ENCODE data around the gene C19orf25.

The C19orf25 gene

DNA sequence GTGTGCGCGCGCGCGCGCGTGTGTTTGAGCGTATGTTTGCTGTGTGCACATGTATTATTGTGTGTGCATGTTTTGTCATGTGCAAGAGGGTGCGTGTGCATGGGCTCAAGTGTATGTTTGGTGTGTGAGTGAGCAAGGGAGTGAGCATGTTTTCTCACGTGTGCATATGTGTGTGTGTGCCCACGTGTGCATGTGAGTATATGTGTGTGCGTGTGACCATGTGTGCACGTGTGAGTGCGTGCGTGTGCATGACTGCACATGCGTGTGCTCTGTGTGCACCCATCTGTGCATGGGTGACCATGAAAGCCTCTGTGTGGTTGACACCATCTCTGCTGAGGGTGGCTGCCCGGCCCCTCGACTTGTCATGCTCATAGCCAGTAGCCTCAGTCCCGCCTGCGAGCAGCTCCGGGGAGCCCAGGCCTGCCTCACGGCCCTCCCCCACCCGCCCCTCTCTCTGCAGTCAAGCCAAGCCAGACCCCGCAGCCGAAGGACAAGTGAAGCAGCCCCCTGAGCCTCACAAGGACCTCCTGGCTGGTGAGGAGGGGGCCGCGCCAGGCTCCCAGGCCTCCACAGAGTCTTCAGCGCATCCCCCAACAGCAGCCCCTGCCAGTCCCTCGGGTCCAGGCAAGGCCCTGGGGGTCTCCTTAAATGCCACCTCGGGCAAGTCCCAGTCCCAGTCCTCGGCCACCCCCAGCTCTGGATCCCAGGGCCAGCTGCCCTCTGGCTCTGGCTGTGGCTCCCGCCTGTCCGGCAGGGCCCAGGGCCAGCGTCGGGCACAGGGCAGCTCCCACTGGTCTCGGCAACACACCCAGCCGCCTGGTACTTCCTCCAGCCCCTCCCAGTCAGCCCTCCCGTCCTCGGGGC lies 17.9 kb upstream of the C19orf25 start:
- DNase-seq (ENCODE audit: low read depth) = no peak

DNA sequence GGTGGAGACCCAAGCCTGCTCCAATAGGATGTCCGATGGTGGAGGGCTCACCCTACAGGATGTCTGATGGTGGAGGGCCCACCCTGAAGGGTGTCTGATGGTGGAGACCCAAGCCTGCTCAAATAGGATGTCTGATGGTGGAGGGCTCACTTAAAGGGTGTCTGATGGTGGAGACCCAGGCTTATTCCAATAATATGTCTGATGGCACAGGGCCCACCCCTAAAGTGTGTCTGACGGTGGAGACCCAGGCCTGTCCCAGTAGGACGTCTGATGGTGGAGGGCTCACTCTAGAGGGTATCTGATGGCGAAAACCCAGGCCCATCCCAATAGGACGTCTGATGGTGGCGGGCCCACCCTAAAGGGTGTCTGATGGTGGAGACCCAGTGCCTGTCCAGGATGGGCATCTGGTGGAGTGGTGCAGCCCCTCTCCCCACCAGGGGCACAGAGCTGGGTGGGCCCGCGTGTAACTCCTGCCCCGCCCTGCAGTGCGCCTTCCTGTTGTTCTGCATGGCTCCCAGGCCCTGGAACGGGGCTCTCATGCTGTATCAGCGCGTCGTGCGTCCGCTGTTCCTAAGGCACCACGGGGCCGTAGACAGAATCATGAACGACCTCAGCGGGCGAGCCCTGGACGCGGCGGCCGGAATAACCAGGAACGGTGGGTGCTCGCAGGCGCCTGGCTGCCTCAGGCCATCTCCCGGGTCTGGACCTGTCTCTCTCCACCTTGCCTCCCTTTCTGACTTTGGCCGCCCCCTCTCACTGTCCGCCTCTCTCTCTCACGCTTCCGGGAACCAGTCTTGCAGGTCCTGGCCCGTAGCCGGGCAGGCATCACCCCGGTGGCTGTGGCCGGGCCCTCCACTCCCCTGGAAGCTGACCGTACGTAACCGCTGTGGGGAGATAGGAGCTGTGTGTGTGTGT lies 17.0 kb upstream of the C19orf25 start:
- no peak for DNase-seq (ENCODE audit: low read depth)

GRCh38 chr19:1495051-1495798 lies 16.2 kb upstream of the C19orf25 start:
- DNase-seq (ENCODE audit: low read depth) = no peak

- no peak for DNase-seq (ENCODE audit: low read depth)
These were observed 15.2 kb upstream of the C19orf25 start for GRCh38 chr19:1494115-1494815.

GRCh38 chr19:1492474-1493006 lies 13.5 kb upstream of the C19orf25 start:
- no peak for DNase-seq (ENCODE audit: low read depth)

- no peak for DNase-seq (ENCODE audit: low read depth)
These were observed 12.8 kb upstream of the C19orf25 start for GRCh38 chr19:1491849-1492170.

DNA sequence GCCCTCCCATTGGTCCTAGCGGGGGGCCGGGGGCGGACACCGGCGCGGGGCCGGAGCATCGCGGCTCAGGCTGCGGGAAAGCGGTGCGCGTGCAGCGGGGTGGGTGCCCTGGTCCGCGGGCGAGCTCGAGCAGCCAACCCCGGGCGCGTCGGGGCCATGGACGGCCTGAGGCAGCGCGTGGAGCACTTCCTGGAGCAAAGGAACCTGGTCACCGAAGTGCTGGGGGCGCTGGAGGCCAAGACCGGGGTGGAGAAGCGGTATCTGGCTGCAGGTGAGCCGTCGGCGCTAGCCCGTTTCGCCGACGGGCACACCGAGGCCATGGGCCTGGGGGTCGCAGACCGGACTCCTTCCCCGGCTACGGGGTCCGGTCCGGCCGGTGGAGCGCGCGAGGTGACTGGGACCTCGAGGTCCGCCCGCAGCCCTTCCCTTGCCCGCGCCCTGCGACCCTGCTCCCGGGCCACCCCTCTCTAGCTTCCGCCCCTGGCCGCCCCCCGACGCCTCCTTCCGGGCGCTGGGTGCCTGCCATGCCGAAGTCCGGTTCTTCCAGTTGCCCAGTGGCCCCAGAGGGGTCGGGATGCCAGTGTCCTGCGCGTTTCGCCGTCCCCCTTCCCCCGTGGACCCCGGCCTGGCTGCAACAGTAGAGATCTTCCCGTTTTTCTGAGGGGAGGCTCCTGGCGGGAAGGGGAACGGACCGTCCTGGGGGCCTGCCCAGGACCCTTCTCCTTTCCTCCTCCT lies 12.3 kb upstream of the C19orf25 start, which contains the start of gene REEP6:
REEP6 (plus strand) TSS at position 68 of the 735 bp plus-strand sequence; CDS start at position 157, 89 bp downstream.
- no peak for DNase-seq (ENCODE audit: low read depth)

- DNase-seq (ENCODE audit: low read depth) = peak; percentile 96
These were observed 11.5 kb upstream of the C19orf25 start, which contains the start of gene PCSK4 for GRCh38 chr19:1490311-1491113. TSS of gene PCSK4 (minus strand) at chr19:1490350. CDS start at chr19:1490346, 4 bp downstream.

DNA sequence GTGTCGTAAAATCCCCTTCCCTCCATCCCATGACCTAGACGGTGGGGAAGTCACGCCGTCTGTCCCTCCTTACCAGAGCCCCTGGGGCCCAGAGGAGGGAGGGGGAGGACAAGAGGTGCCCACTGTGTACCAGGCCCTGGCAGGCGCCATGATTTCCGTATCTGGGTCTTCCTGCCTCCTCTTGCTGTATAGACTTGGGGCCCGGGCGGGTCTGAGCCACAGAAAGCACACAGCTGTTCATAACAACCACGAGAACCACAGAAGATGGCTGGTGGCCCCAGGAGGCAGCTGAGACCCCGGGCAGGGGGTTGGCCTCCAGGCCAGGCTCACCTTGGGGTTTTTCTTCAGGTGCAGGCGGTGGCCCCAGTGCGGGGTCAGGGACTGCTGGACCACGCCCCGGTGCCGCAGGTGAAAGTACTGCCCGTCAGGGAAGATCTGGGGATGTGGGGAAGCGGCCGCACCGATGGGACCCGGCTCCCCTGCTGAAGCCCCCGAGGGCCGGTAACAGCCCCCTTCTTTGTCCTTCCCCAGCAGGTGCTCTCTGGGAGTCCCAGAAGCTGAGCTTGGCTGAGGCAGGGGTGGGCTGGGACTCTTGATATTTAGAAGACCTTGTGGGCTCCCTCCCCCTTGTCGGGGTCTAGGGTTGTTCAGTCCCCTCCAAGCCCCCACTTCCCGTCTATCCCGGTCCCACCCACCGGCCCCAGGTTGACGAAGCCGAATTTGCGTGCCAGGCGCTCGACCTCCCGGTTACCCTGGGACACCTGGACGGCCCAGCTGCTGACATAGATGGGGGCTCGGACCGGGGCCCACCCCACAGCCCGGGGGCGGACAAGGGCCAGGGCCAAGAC lies 10.7 kb upstream of the C19orf25 start:
- DNase-seq (ENCODE audit: low read depth) = no peak

- no peak for DNase-seq (ENCODE audit: low read depth)
These were observed 9.2 kb upstream of the C19orf25 start for GRCh38 chr19:1488282-1488601.

- DNase-seq (ENCODE audit: low read depth) = no peak
These were observed 8.7 kb upstream of the C19orf25 start for GRCh38 chr19:1487576-1488281.

DNA sequence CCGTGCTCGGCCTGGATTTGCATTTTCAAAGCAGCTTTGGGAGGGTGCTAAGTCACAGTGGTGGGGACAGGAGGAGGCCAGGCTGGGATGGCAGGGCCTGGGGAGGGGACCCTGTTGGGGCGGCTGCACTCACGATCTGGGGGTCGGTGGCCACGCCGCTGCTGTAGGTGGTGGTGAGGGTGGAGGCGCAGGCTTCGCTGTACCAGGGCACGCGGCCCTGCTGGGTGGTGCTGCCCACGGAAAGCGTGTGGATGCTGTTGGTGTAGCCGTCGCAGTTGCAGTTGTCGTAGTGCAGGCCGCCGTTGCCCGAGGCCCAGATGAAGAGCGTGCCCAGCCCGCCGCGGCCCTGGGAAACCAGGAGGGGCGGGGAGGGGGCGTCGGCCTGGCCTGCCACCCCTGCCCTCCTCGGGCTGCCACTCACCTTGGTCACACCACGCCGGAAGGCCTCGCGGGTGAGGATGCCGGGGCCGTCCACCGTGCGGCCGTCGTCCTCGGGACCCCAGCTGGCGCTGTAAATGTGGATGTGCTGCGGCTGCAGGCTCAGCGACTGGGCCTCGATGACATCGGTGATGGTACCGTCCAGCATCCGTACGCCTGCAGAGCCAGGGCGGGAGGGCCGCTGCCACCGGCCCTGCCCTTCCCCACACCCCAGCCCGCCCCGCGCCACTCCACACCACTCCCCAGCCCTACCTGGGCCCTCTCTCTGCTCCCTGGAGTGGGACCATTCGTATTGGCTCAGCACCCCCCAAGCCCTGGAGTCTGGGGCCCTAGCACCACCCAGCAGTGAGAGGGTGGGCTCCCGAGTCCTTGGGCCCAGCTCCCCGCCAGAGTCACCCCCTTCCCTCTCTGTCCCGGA lies 7.9 kb upstream of the C19orf25 start:
- no peak for DNase-seq (ENCODE audit: low read depth)

- DNase-seq (ENCODE audit: low read depth) = no peak
These were observed 5.0 kb upstream of the C19orf25 start for GRCh38 chr19:1483979-1484428.

GRCh38 chr19:1483131-1483978 lies 4.3 kb upstream of the C19orf25 start:
- DNase-seq (ENCODE audit: low read depth) = no peak

GRCh38 chr19:1482361-1483130 lies 3.5 kb upstream of the C19orf25 start:
- DNase-seq (ENCODE audit: low read depth) = no peak

Data from activated T-cell treated with anti-CD3 and anti-CD28 coated beads for 48 hours (primary cell).